HG02970 (cell line): ENCODE results near the gene SH3RF3.
"Not testable (repeated sequence)": the region's sequence is repeated elsewhere in the genome, so short reads cannot be mapped to it uniquely, and the experiment has no call there.

Experiments used
- ATAC-seq: cut with Tn5 transposase; IDR thresholded peaks from one replicate; pipeline ENCODE4 v1.9.1; 2021; ENCODE audit warnings: mild to moderate bottlenecking, moderate library complexity, moderate number of reproducible peaks; ENCODE audit not compliant: unreplicated experiment, low FRiP score

Gene SH3RF3

DNA sequence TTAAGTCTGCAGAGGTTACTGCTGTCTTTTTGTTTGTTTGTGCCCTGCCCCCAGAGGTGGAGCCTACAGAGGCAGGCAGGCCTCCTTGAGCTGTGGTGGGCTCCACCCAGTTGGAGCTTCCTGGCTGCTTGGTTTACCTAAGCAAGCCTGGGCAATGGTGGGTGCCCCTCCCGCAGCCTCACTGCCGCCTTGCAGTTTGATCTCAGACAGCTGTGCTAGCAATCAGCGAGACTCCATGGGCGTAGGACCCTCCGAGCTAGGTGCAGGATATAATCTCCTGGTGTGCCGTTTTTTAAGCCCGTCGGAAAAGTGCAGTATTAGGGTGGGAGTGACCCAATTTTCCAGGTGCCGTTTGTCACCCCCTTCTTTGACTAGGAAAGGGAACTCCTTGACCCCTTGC lies 11.8 kb upstream of the SH3RF3 start:
- ATAC-seq = not testable (repeated sequence)

DNA sequence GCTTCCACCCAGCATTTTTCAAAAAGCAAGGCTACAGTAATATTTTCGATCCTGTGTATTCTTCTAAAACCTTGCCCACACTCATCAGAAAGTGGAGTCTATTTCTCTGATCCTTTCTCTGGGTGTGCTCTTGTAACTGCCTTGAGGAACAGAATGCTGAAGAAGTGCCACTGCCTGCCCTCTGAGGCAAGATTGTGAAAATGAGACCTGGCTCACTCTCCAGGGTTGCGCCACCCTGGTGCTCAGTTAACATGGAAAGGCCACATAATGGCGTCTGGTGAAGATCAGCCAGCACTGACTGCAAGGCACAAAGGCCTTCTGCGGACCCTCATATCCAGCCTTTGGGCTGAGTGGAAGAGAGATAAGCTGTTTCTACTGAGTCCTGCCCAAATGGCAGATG lies 11.2 kb upstream of the SH3RF3 start:
- no peak for ATAC-seq

DNA sequence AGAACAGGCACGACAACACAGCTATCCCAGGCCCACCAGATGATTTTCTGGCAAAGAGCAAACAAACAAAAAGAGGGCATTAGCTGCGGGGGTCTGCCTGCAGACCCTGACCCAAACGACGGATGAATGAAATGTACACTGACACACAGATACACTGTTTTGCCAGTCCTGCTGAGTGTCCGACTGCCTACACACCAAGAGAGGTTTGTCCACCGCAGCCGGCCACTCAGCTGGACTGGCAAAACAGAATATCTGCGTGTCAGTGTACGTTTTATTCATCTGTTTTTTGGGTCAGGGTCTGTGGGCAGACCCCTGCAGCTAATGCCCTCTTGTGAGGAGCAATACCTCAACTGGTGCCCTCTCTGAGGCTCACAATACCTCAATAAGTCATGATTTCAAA lies 10.7 kb upstream of the SH3RF3 start:
- no peak for ATAC-seq

DNA sequence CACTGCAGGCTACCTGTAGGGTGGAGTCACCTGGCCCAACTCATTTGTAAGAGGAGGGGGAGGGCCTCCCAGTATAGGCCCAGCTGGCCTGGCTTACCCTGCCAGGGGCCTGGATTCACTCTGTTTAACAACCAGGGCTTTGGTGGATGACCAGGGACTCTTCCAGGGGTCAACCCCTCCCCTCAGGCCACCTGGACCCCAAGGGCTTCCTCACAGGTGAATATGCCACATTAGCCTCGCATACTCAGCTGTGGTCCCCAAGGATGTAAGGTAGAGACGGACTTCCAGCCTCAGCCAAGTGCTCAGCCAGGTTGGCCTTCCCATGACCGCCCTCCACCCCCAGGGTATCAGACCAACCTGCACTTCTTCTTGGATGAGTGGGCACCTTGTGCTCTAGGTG lies 8.8 kb upstream of the SH3RF3 start:
- no peak for ATAC-seq

DNA sequence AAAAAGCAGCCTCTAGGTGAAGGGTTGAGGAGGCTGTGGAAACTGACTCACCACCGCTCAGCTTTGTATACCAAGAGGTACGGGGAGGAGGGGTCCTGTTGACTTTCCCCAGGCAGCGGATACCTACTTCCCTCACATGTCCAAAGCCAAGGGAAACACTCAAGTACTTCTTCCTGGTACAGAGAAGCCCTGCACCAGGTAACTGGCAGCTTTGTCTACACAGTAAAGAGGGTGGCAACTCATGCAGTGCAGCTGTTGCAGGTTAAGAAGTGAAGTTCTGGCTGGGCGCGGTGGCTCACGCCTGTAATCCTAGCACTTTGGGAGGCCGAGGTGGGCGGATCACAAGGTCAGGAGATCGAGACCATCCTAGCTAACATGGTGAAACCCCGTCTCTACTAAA lies 8.3 kb upstream of the SH3RF3 start:
- not testable (repeated sequence) for ATAC-seq

DNA sequence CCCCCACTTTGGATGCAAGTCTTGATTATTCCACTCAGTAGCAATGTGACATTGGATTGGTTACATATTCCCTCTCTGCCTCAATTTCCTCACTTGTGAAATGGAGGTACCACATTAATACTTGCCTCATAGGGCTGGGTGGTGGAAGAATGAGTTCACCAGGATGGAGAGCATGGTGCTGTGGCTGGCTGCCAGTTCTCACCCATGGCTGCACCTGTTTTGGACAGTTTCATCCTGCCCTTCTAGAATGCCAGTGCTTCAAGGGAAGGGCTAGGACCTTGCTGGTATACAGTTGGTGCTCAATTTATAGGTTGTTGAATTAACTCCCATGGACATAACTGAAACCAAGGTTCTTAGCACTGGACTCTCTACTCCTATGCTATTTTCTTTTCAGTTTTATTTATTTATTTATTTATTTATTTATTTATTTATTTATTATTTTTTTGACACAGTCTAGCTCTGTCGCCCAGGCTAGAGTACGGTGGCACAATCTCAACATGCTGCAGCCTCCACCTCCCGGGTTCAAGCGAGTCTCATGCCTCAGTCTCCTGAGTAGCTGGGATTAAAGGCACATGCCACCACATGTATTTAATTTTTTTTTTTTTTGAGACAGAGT lies 5.3 kb upstream of the SH3RF3 start:
- ATAC-seq = no peak

DNA sequence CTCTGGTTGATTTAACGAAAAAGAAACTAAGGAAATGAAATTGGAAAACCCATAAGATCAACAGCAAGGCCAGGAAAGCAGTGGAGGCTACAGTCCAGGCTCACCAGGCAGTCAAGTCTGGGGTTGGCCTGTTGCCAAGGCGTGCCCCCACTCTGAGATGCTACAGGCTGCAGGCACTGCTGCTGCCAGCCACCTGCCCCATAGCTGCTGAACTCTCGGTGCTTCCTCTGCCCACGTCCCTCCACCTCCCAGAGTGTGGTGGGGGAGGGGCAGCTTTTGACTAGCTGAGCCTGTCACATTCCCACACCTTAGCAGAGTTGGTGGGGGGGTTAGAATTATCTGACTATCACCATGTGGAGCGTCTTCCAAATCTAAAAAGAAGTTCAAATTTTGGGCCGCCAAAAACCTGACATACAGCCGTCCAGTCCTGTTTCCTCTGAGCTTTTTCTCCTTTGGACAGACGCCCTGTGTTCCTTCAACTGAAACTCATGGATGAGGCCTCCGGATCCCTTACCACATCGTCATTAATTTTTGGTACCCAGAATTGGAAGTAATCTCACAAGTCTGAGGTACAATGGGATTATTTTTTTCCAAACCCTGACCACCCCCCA lies 3.9 kb upstream of the SH3RF3 start:
- no peak for ATAC-seq

DNA sequence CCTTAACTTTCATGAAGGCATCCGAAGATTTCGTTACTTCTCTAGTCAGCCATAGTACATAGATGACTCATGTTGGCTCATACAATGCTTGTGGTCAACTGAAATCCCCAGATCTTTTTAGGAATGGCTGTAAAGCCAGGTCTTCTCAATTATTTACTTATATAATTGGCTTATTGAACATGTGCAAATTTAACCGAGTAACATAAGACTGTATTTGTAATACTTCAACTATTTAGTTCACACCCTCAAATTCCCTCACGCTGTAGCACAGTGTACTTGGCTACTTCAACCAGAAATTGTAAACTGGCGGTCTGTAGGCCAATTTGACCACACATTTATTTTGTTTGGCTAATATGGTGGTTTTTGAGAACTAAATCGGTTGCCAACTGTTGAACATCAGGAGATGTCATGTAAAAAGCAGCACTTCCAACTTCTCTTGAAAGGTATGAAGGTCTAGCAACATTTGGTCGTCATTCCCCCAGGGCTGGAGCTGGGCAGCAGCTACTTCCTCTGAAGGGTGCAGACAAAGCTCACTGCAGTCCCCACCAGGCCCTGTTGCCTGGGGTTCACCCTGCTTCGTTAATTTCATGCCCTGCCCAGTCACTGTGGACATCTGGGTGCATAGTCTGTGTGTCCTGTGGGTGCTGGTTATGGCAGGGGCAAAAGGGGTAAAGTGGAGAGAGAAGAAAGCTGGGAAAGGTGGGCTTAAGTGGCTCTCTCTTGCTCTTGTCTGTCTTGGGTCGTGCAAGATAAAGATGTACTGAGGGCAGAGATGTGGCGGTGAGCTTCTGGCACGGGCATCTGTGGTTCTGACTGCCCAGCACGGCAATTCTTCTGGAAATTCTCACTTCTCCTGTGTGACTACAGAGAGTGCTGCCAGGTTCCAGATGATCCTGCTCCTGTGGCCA lies 3.2 kb upstream of the SH3RF3 start:
- ATAC-seq = no peak

DNA sequence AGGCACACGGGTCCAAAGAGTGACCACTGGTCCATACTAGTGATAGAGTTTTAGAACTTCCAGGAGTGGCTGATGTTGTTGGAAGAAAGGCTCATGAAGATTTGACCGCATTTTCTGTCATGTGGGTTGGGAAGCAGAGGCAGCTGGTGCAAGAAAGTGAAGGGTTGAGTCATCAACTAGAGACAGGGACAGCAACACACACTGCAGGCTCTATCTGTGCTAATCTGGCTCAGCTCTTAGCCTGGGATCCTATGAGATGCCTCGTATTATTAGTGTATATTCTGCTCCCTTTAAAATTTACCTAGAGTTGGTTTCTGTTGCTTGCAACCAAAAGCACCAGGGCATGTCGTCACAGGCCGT lies 2.5 kb upstream of the SH3RF3 start:
- ATAC-seq = no peak

DNA sequence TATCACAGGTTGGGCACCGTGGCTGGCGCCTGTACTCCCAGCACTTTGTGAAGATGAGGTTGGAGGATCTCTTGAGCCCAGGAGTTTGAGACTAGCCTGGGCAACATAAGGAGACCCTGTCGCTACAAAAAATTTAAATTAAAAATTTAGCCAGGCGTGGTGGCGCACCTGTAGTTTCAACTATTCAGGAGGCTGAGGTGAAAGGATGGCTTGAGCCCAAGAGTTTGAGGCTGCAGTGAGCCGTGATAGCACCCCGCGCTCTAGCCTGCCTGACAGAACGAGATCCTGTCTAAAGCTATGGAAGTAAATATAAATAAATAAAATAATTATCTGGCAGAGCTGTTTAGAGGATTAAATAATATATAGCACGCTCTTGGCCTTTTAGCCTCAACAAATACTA lies 1.4 kb upstream of the SH3RF3 start:
- ATAC-seq = no peak

DNA sequence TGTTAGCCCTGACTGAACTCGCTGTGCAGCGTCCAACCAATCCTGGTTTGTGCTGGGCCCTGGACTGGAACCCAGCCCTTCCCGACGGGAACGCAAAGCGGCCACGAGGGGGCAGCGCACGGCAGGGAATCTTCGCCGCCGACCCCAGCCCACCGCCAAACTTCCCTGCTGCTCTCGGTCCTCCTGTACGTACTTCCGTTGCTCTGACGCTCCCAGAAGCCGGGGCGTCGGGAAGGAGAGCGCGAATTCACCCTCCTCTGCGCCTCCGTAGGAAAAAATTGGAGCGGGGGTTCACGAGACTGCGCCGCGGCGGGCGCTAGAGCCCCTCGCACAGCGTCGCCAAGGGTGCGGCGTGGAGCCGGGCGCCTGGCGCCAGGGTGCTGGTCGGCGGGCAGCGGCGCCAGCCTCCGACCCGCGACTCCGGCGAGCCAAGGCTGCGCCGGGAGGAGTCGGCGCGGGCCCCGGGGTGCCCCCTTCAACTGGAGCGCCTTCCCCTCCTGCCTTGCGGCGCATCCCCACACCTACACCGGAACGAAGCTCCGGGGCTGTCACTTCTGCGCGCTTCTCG lies 873 bp upstream of the SH3RF3 start:
- ATAC-seq = no peak

DNA sequence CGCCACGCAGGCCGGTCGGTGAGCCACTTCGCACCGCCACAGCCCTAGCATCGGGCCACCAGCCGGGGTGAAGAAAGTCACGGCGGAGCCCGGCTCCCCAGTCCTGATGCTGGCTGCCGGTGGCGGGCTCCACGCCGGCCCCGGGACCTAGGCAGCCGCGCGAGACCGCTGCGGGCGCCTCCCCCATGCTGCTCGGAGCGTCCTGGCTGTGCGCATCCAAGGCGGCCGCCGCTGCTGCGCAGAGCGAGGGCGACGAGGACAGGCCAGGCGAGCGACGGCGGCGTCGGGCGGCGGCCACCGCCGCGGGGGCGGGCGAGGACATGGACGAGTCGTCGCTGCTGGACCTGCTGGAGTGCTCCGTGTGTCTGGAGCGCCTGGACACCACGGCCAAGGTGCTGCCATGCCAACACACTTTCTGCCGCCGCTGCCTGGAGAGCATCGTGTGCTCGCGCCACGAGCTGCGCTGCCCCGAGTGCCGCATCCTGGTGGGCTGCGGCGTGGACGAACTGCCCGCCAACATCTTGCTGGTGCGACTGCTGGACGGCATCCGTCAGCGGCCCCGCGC lies 433 bp downstream of the SH3RF3 start:
- ATAC-seq = no peak

DNA sequence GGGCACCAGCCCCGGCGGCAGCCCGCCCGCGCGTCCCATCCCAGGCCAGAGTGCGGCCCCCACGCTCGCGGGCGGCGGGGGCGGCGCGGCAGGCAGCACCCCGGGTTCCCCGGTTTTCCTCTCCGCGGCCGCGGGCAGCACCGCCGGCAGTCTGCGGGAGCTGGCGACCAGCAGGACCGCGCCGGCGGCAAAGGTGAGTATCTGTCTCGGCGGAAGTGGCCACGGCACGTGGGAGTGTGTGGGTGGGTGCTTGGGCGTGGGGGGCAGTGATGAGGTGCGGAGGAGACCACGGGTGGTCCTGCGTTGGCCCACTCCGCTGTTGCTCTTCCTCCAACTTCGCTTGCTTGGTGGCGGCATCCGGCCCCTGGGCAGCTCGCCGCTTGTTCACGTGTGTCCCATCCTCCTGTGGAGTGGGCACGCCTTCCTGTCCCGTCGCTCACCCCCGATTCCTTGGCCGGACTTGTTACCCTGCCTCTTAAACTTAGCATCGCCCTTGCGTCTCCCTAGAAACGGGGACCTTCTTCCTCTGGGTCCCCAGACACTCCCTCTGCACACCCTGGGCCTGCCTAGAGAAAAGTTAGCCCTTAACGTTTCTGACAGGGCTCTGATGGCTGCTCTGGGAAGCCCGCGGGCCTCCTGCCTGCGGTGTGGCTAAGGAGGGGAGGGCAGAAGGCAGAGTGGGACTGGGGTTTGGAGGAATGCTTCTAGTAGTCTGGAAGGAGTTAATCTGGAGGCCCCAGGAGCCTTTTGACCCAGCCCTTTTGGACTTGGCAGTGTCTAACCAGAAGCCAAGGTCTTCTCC lies 1.1 kb downstream of the SH3RF3 start:
- no peak for ATAC-seq

DNA sequence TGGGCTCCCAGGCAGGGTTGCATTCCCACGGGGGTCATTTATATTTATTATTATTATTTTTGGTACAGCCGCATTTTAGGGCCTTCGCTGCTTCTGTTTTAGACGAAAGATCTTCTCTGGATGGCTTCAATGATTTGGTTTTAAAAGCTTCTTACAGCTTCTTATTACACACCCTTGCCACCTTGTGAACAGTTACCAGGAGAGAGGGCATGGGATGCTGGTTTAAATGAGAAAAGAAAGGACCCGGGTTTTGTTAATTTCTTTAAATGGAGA lies 1.7 kb downstream of the SH3RF3 start:
- no peak for ATAC-seq

DNA sequence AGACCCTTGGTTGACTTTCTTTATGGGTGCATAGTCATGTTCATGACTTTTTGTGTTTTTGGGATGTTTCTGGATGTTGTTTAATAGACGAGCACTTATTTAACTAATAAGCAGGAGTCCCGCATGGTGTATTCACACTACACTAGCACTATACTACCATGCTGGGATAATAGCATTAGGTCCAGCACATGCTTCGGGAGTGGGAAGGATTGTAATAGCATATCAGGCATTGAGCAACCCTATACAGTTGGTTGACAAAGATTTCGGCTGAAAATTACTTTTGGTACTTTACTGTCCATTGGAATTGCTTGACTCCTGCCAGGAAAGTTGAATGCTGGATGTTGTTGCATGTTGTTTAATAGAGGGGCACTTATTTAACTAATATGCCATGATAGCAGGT lies 2.8 kb downstream of the SH3RF3 start:
- ATAC-seq = no peak

DNA sequence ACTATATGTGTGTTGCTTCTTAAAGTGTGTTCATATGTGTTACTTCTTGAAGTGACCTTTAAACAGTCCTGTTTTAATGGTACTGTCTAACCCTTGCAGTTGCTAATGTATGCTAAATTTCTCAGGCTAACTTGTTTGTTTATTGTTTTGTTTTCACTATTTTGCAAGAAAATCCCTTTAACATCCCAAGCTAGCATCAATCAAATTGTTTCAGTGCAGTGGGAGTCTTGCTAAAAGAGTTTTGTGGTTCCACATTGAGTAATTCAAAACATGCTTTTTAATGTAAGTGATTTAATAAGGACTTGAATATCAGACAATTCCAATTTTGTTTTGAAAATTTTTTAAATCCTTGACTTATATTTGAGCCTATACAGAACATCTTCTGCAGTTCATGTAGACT lies 3.6 kb downstream of the SH3RF3 start:
- ATAC-seq = no peak

DNA sequence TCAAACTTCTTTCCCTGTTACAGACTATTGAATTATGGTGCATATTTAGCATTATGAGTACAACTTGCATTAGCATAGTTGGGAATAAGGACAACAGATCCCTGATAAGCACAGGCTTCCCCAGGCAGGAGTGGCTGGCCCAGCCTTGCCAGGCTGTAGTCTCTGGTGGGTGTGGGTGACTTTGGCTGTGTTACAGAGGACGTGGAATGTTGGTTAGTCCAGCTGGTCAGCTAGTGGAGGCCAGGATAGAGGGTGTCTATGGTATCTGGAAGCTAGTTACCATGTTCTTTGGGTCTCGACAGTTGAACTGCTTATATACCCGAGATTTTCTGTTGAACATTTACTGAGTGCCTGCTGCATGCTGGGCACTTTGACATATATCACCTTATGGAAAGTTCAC lies 4.7 kb downstream of the SH3RF3 start:
- no peak for ATAC-seq

DNA sequence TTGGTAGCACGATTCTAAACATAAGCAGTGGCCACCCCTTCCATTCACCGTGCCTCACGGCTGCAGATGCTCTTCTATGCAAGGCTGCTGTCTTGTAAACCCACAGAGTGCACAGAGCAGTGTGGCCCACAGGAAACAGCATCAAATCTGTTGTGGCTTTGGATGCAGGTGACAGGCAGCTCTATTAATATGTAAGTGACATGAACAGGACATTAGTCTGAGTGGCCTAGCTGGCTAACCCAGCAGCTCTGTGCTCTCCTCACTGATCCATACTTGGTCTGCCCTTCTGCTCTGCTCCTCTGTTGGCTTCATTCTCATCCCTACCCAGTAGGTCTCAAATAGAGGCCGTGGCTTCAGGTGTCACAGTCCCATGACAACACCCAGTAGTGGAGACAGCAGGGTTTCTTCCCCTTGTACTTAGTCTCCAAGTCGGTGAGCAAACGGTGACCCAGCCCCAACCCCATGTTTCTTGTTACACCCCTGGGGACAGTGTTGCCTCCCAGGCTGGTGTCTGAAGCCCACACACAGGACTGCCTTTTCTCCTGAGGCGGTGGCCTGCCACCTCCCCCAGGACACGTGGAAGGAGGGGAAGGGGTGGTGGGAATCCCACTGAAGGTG lies 5.8 kb downstream of the SH3RF3 start:
- no peak for ATAC-seq

DNA sequence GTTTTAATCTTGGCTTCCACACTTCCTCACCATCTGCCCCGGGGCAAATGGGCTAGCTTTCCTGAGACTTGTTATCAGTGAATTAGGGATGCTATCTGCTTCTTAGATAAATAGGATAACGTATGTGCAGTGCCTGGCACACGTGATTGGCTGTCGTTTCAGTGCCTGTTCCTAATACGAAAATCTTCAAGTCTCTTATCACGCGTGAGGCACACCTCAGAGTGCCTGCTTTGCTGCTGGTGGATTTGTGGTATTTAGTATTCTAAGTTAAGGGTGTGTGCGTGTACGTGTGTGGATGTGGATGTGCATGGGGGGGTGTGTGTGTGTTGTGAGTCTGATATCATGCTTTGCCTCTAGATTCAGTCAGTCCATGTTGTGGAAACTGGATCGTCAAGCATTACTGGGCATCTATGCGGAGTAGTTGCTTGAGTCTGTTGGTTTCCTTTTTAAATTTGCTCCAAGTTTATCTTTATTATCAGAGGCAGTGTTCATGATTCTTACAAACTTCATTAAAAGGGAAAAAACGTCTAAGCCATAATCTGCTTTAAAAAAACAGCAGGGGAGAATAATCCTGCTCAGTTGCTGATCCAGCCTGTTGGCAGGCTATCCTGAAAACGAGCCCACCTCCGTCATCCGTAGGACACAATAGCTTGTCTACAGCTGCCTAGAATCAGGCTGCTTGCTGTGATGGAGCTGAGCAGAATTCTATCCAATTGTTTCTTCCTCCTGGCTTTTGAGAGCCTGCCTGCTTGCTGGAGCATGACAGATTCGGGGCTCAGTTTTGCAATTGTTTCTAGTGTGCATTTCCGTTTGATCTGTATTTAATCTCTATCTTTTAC lies 6.6 kb downstream of the SH3RF3 start:
- ATAC-seq = no peak
